Peyer's patch (tissue), 4 donors: Measurements from ENCODE around the gene FARS2.

ENCODE experiments used
- CTCF ChIP-seq, 6 experiments: fragments of 450-650 bp in 4 of 6; fragments of 200-600 bp in 2 of 6; sonication (generic) in 1 of 6; IDR thresholded peaks; one replicate each; pipeline ENCODE4 v1.5.1; 2017 to 2019; ENCODE audit warnings: antibody characterized with exemption in 6 of 6, mild to moderate bottlenecking in 3 of 6, moderate library complexity in 1 of 6
- POLR2A ChIP-seq, 2 donors: fragments of 450-650 bp; IDR thresholded peaks; one replicate each; pipeline ENCODE4 v1.5.1; 2017; ENCODE audit warnings: antibody characterized with exemption in 2 of 2, mild to moderate bottlenecking in 2 of 2, moderate library complexity in 2 of 2

GRCh38 chr6:5318617-5319272 lies 57.4 kb downstream of the FARS2 start:
- TF ChIP-seq CTCF (IDR thresholded peaks at IDR 0.05) = no peak
- no peak for TF ChIP-seq POLR2A (IDR thresholded peaks at IDR 0.05)
